Left renal pelvis (tissue), 4 donors: Measurements from ENCODE around the gene MLKL. TPM values are rescaled to one million over a fixed set of nuclear protein-coding genes. Genes with fewer than 3 reads are reported as not detected.
"Not testable (repeated sequence)": the region's sequence is repeated elsewhere in the genome, so short reads cannot be mapped to it uniquely, and the experiment has no call there.

Experiments used
- DNase-seq, 4 donors: peaks; one replicate each; pipeline ENCODE4 v3.0.0-alpha.2; 2013; ENCODE audit warnings: low read depth in 4 of 4, low spot score in 3 of 4
- polyA plus RNA-seq, 4 donors: library from polyadenylated mRNA; unstranded; fragments of 120-200 nt; gene quantifications; one replicate each; pipeline ENCODE4 v1.2.1, GENCODE V29; 2013; ENCODE audit not compliant: insufficient read length in 4 of 4

Gene MLKL
- polyA plus RNA-seq, 4 donors, result 2.7 to 4.7 (median 3.7) TPM

DNA sequence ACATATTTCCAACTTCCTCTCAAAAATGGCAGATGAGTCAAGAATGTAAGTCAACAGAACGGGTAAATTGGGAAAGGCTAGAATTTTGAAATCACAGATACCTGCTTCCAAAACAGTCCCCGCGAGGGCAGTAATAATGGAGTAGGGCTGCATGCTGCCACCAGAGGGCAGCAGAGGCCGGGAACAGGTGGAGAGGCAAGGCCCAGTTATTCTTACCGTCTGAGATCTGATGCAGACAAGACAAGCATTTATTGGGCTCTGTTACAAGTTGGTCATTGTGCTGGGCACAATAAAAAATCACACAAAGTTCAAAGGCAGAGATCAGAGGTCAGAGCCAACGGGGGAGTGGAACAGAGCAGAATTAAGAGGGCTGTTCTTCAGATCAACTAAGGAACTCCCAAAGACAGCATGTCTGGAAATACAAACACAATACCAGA is 8.8 kb upstream of the MLKL start:
- peak; percentile 47 to 64 (median 60) for DNase-seq

- DNase-seq, result no peak
Measured at GRCh38 chr16:74700116-74700437, 585 bp downstream of the MLKL start.

GRCh38 chr16:74699666-74700065 is 996 bp downstream of the MLKL start:
- no peak for DNase-seq

GRCh38 chr16:74698222-74698621 is 2.4 kb downstream of the MLKL start:
- no peak for DNase-seq

DNA sequence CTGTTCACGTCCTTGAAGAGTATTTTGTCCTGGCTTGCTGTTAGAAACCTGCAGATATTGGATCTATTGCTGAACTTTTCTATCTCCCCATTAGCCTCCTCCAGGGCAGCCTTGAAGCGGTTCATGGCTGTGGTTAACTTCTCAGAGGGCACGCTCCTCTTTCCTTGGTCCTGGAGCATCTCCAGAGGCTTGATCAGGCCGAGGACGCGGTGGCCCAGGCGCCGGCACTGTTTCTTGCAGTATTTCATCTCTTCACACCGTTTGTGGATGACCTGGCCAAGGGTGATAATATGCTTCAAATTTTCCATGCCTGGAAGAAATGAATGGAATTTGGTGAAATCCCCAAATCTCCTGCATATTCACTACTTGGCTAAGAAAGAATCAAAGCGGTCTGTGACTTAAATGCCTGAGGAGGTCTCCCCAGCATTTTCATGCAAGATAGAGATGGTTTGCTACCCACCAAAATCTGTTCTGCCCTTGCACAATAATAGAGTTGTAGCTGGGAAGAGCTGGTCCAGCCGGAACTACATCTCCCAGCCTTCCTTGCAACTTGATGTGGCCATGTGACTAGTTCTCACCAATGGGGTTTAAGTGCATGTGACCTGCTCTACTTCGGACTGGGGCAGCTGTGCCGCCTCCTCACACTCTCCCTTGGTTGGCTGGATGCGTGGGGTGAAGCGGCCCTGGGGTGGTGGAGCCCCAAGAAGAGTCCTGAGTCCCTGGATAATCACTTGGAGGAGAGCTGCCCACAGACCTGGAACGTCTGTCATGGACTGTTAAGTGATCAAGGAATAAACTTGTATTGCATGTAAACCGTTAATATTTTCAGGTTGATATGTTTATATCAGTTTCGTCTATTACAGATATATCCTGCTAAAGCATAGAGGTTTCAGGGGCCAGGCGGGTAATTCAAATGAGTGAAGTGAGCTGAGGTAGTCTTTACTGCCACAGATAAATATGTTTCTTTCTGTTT is 4.9 kb downstream of the MLKL start:
- DNase-seq, result peak; percentile 31 to 57 (median 50)

DNA sequence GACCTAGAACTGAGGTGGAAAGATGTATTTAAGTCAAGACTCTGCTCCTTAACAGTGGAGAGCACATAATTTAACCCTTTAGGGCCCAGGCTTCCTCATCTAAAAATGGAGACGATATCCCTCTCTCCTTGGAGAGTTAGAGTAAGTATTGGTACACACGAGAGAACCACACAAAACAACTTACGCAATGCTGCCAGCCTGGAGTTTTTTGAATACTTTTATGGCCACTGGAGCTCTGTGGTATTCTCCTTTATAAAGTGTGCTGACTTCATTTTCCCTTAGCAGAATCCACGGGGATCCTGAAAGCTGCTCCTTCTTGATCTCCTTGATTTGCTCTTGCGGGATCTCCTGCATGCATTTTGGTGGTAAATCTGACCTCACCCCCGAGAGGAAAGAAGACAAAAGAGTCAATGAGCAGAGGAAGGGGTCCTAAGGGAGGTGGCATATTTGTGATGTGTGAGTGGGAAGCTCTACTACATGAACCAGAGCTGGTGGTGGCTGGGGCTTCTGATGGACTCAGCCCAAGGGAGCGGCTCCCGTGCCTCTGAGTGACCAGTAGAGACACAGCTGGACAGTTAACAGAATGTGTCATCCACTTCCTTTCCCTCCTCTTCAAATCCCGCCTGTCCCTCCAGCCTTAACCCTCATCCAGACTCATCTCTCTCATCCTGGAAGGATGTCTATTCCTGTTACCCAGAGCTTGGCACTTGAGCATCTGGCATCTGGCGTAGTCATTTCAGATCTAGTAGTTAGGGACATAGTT is 9.4 kb downstream of the MLKL start:
- no peak for DNase-seq

DNA sequence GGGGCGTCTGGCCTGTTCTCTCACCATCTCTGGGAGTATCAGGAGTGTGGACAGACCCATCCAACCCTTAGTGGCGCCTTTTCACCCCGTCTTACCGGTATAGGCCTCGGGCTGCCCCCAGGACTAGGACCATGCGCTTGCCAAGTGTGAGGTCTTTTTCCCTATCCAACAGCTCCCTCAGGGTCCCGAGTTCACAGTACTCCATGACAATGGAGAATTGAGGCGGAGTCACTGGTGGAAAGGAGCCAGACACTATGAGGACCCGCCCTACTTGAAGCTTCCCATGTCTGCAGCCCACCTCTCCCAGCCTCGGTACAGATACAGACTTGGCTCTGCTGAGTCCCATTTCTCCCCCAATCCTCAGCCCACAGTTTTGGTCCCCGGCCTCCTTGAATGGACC is 18.1 kb downstream of the MLKL start:
- no peak for DNase-seq

DNA sequence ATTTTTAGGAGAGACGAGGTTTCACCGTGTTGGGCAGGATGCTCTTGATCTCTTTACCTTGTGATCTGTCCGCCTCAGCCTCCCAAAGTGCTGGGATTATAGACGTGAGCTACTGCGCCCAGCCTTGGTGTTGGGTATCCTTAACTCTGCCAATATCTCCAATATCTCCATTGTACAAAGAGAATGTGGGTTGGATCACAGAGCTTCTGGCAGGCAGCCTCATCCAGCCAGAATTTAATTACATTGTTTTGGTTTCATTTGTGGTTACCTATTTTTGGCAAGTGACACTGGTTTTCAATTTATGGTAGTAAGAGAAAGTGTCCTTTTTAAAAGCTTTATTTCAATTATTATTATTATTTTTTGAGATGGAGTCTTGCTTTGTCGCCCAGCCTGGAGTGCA is 20.0 kb downstream of the MLKL start:
- DNase-seq, result no peak

- no peak for DNase-seq
Measured at GRCh38 chr16:74679983-74680382, 20.7 kb downstream of the MLKL start.

DNA sequence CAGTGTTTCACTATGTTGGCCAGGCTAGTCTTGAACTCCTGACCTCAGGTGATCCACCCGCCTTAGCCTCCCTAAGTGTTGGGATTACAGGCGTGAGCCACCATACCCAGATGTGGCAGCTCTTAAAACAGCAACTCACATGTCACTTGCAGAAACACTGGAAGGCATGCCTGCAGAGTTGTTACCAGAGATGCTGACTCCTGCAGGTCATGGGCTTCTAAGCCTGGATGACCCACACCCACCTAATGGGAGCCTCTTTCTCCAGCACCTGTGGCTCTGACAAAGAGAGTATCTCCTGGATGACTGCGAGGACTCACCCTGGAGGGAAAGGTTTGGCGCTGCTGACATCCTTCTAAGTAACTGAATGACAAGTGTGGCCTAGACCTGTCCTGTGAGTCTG is 22.8 kb downstream of the MLKL start:
- DNase-seq, result no peak

DNA sequence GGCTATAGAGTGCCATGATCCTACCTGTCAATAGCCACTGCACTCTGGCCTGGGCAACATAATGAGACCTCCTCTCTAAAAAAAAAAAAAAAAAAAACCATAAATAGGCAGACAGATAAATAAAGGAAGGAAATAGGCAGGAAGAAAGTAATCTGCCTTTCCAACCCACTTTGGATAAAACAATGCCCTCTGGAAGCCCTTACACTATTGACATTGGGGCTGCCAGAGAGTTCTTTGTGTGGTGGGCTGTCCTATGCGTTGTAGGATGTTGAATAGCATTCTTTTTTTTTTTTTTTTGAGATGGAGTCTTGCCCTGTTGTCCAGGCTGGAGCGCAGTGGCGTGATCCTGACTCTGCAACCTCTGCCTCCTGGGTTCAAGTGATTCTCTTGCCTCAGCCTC is 26.8 kb downstream of the MLKL start:
- DNase-seq, result no peak

DNA sequence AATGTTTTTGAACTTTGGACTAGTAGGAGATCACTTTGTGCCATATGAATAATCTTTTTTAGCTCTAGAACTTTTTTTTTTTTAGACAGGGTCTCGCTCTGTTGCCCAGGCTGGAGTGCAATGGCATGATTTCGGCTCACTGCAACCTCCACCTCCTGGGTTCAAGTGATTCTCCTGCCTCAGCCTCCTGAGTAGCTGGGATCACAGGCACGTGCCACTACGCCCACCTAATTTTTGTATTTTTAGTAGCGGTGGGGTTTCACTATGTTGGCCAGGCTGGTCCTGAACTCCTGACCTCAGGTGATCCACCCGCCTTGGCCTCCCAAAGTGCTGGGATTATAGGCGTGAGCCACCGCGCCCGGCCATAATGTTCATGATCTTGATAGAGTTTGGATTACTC is 31.8 kb downstream of the MLKL start:
- not testable (repeated sequence) for DNase-seq

- DNase-seq, result peak in 3 of 4 donors; percentile 14 to 27 (median 16)
Measured at GRCh38 chr16:74667255-74667700, 33.4 kb downstream of the MLKL start.

DNA sequence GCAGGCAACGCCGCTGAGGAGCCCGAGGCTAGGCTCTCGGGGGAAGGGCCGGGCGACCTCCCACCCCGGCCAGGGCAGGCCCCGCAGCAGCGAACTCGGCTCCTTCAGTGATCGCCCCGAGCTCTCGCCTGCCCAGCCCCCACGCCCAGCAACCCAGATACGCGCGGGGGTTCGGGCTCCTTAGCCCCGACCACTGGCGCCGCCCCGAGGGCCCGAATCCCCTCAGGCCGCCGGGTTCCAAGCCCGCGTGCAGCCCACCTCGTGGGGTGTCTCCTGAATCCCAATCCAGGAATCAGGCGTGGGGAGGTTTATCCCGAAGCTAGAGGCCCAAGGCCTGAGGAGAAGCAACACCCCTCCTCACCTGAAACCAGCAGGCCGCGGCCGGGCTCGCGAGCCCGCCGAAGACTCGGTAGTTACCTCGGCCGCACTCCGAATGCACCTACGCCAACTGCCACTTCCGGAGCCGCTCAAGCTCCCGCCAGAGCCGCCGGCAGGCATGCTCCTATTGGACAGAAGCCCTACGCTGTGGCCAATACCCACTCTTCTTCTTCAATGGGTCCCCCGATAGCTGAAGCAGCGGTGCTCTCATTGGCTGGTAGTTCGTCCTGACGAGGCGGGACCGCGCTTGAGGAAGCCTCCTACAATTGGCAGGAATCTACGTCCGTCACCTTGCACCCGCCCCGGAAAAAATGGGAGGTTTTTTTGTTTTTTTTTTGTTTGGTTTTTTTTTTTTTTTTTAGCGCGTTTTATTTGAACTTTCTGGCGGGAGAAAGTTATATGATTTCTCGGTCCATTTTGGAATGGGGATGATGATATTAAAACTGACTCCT is 34.0 kb downstream of the MLKL start, which contains the start of gene RFWD3:
TSS of gene RFWD3 (minus strand) at position 453 of the 830 bp plus-strand sequence. CDS start 5,428 bp downstream, outside the sequence.
- DNase-seq, result peak; percentile 90 to 97 (median 96)

DNA sequence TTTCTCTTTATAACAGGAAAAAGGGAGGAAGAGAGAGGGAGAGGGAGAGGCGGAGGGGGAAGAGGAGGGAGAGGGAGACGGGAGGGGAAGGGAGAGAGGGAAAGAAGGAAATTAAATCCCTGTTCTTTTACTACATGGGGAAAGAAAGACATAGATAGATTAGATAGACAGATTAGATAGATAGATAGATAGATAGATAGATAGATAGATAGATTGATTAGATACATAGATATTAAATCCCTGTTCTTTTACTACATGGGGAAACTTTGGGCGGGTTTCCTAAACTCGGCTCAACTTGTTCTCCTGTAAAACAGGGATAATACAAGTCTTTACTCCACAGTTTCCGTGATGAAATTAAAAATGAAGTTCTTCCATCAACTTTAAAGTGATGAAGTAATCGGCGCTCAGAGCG is 34.6 kb downstream of the MLKL start:
- no peak for DNase-seq

DNA sequence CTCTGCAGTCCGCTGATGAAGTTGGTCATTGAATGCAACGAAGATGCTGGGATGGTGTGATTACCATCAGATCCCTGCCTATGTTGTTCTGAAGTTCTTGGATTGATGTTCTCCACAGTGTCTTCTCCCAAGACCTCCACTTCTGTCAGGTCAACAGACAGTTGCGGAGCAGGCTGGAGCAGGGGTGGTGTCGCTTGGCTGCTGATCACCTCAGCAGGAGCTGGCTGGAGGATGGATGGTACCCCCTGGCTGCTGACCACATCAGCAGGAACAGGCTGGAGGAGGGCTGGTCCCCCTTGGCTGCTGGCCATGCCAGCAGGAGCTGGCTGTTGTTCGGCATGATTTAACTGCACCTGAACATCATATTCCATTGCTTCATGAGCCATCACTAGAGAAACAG is 39.6 kb downstream of the MLKL start:
- DNase-seq, result no peak

GRCh38 chr16:74660383-74660782 is 40.3 kb downstream of the MLKL start:
- DNase-seq, result no peak

GRCh38 chr16:74659041-74659440 is 41.6 kb downstream of the MLKL start:
- DNase-seq, result no peak

GRCh38 chr16:74657870-74658642 is 42.6 kb downstream of the MLKL start:
- no peak for DNase-seq

DNA sequence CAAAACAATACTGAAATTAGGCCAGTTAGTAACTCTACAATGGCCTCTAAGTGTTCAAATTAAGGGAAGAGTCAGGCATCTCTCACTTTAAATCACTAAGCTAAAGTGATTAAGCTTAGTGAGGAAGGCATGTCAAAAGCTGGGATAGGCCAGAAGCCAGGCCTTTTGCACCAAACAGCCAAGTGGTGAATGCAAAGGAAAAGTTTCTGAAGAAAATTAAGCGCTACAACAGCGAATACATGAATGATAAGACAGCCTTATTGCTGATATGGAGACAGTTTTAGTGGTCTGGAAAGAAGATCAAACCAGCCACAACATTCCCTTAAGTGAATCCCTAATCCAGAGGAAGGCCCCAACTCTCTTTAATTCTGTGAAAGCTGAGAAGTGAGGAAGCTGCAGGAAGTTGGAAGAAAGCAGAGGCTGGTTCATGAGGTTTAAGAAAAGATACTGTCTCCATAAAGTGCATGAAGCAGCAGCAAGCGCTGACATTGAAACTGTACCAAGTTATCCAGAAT is 46.1 kb downstream of the MLKL start:
- no peak for DNase-seq
